Panc1 (cell line): ENCODE results near the gene CNIH1.
"Not testable (repeated sequence)": the region's sequence is repeated elsewhere in the genome, so short reads cannot be mapped to it uniquely, and the experiment has no call there.

Source experiments
- REST ChIP-seq, 2 experiments: IDR thresholded peaks; 2 replicates each; pipeline ENCODE4 v1.6.1; 2011 to 2012; ENCODE audit warnings: low read depth in 2 of 2, control low read depth in 1 of 2, low read length in 1 of 2, mild to moderate bottlenecking in 1 of 2, moderate library complexity in 1 of 2; ENCODE audit not compliant: insufficient read depth in 1 of 2
- TF ChIP-seq, protein P1 (sequence below): fragments of 450-650 bp; IDR thresholded peaks from 2 replicates; pipeline ENCODE4 v1.5.1; 2017; ENCODE audit warnings: mild to moderate bottlenecking

- TF ChIP-seq, protein P1, sequence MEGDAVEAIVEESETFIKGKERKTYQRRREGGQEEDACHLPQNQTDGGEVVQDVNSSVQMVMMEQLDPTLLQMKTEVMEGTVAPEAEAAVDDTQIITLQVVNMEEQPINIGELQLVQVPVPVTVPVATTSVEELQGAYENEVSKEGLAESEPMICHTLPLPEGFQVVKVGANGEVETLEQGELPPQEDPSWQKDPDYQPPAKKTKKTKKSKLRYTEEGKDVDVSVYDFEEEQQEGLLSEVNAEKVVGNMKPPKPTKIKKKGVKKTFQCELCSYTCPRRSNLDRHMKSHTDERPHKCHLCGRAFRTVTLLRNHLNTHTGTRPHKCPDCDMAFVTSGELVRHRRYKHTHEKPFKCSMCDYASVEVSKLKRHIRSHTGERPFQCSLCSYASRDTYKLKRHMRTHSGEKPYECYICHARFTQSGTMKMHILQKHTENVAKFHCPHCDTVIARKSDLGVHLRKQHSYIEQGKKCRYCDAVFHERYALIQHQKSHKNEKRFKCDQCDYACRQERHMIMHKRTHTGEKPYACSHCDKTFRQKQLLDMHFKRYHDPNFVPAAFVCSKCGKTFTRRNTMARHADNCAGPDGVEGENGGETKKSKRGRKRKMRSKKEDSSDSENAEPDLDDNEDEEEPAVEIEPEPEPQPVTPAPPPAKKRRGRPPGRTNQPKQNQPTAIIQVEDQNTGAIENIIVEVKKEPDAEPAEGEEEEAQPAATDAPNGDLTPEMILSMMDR = not testable (repeated sequence)
- not testable (repeated sequence) for TF ChIP-seq REST (IDR thresholded peaks at IDR 0.05; ENCODE audit: insufficient read depth in 1 of 2, low read depth in 2 of 2, low read length in 1 of 2)
Observed at GRCh38 chr14:54403401-54404005, 37.7 kb downstream of the CNIH1 start.
